HL-60/S4 (cell line): Measurements from ENCODE around the gene NEURL1.

Source experiments
- in situ Hi-C: fragments of 300-500 bp; cut with MboI; formaldehyde crosslinking; loops from 2 replicates; pipeline ENCODE4 v1.14.3; 2022; ENCODE audit warnings: low sequenced_read_pairs

NEURL1 gene

DNA sequence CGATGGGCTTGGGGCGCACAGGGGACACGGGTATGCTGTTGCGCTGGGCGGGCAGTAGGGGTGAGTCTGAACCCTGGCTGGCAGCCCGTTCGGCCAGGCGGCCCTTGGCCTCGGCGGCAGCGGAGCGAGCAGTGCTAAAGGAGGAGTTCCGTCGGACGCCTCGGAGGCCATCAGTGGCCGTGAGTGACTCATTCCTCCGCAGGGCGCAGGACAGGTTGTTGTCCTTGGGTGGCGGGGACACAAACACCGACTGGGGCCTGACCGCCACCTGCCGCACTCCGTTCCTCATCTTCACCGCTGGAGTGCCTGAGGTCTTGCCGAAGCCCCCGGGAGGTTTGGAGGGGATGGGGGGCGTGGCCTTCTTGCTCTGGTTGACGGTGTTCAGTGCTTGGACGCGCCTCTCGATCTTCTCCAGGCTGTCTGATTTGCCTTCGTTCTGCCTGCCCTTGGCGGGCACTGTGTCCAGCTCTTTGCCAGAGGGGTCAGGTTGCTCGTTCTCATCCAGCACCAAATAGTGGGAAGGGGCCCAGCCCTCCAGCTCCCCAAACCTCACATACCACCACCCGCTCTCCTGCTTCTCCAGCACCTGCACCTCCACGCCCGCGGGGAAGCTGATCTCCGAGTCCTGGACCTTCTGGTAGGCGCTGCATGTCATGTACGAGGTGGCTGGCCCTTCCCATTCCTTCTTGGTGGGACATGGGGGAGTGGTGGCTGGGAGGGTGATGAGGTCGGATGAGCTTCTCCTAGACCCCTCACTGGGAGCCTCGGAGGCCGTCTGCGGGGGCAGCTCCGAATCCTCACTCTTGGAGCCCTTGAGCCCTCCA, 108.7 kb downstream of the NEURL1 start:
- in situ Hi-C loops = no loop called here

DNA sequence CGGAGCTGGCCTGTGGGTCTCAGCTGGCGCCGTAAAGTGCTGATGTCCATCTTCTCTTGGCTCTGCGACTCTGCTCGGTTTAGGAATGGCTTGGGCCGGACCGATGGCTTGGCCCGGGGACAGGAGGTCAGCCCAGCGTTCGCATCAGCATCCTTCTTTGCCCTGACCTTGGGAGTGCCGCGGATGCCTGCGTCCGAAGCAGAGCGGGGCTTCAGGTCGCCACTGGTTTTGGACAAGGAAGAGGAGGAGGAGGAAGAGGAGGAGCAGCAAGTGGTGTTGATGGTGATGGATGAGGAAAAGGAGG, 109.3 kb downstream of the NEURL1 start:
- in situ Hi-C loops = no loop called here

DNA sequence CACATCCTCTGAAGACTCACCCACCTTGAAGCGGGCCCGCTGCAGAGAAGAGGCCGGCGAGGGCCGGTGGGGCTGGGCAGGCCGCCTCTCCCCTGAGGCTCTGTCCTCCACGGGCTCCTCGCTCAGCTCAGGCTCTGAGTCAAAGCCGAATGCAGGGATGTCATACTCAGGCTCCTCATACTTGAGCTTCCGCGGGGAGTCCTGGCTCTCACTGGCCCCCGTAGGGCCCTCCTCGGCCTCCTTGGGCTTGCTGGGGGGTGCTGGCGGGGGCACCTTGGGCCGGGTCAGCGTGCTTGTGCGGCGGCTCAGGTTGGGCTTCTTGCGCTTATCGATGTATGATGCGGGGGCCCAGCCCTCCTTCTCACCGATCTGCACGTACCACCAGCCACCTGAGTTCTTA, 109.9 kb downstream of the NEURL1 start:
- in situ Hi-C loops = no loop called here

GRCh38 chr10:103605359-103606096, 112.0 kb downstream of the NEURL1 start:
- in situ Hi-C loops = loop anchor here (5.0 kb wide), 1 partner anchor 82 kb away; no protein-coding TSS in a partner anchor

DNA sequence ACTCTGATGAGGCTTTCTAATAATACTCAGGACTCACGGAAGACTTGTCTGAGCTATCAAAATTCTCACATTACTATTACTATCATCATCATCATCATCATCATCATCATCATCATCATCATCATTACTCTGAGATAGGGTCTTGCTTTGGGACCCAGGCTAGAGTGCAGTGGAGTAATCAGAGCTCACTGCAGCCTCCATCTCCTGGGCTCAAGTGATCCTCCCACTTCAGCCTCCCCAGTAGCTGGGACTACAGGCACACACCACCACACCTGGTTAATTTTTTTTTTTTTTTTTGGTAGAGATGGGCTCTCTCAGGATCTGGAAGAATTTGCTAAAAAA, 112.6 kb downstream of the NEURL1 start:
- in situ Hi-C loops = loop anchor here (5.0 kb wide), 1 partner anchor 81 kb away; no protein-coding TSS in a partner anchor

GRCh38 chr10:103607051-103607450, 113.5 kb downstream of the NEURL1 start:
- in situ Hi-C loops = loop anchor here (5.0 kb wide), 1 partner anchor 80 kb away; no protein-coding TSS in a partner anchor

GRCh38 chr10:103608056-103608455, 114.6 kb downstream of the NEURL1 start:
- in situ Hi-C loops = loop anchor here (5.0 kb wide), 1 partner anchor 79 kb away; no protein-coding TSS in a partner anchor

GRCh38 chr10:103609231-103610082, 116.0 kb downstream of the NEURL1 start:
- in situ Hi-C loops = loop anchor here (5.0 kb wide), 1 partner anchor 78 kb away; no protein-coding TSS in a partner anchor

DNA sequence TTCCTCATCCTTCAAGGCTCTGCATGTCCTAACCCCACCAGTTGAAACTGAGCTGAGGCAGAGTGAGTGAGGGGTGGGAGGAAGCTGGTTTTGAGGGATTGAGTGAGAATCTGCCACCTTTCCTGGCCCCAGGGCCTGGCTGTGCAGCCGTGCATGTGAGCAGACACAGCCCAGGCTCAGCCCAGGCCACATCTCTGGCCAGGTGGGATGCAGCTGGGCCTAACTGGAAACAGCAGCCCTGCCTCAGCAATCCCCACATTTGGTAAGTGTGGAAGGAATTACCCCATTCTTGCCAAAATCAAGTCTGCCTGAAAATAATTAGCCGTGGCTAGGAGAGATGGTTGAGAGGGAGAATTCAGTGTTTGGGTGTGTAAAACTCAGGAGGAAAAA, 116.6 kb downstream of the NEURL1 start:
- in situ Hi-C loops = no loop called here

DNA sequence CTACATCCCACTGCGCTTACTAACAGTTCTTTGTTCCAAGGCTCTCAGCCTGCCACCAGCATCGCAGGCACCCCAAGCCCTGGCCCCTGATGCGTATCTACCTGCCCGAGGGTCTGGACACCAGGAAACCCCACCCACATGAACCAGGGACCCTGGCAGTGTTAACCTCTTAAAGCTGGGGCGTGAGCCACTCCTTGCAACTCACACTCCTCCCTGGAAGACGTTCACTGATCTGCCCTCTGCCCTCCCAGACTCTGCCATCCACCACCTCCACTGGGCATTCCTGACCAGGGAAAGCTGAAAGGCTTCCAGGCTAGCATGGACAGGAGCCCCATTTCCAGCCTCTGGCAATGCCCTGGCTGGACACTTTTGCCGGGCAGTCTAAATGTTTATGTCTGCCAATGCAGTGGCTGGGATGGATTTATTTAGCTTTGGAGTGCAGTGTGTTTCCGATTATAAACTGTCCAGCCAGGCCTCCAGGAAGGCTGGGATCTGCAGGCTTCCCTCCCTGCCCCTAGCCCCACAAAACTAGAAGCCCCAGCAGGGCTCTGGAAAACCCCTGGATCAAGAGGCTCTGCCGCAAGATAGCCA, 117.5 kb downstream of the NEURL1 start:
- in situ Hi-C loops = no loop called here

GRCh38 chr10:103612462-103613365, 119.2 kb downstream of the NEURL1 start:
- in situ Hi-C loops = no loop called here

GRCh38 chr10:103613616-103614015, 120.1 kb downstream of the NEURL1 start:
- in situ Hi-C loops = no loop called here

GRCh38 chr10:103614306-103615158, 121.0 kb downstream of the NEURL1 start:
- in situ Hi-C loops = no loop called here

DNA sequence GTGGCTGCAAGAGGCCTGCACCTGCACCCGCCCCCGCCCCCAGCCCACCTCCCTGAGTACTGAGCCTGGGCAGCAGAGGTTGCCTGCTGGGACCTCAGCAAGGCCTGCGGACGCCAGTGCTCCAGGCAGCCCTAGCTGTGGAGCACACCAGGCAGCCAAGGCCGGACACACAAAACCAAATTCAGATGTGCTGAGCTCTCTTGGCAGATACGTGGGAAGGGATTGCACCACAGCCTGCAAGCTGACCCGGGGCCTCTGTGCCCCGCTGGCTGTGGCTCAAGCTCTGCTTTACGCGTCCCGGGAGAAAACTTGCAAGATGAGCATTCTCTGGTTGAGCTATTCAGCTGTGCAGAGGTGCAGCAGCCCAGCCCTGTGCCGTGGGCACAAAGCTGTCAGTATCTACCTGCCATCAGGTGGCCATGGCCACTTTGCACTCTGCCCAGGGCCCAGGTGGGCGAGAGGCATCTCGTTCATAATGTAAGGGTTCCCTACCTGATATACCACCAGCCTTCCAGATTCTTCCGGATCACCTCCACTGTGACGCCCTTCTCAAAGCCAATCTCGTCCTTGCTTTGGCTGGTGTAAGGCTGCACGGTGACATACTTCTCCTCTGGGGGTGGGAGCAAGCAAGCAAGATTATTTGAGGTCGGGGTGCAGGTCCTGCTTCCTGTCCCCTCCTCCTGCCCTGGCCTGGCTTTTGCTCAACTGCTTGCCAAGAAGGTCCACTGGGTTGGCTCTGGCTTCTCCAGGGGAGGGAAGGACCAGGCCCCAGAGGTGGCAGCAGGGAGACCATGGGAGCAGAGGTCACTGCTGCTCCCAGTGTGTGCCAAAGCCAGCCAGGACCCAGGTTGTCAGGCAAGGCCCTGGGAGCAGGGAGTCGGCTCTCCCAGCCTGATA, 123.4 kb downstream of the NEURL1 start:
- in situ Hi-C loops = no loop called here

DNA sequence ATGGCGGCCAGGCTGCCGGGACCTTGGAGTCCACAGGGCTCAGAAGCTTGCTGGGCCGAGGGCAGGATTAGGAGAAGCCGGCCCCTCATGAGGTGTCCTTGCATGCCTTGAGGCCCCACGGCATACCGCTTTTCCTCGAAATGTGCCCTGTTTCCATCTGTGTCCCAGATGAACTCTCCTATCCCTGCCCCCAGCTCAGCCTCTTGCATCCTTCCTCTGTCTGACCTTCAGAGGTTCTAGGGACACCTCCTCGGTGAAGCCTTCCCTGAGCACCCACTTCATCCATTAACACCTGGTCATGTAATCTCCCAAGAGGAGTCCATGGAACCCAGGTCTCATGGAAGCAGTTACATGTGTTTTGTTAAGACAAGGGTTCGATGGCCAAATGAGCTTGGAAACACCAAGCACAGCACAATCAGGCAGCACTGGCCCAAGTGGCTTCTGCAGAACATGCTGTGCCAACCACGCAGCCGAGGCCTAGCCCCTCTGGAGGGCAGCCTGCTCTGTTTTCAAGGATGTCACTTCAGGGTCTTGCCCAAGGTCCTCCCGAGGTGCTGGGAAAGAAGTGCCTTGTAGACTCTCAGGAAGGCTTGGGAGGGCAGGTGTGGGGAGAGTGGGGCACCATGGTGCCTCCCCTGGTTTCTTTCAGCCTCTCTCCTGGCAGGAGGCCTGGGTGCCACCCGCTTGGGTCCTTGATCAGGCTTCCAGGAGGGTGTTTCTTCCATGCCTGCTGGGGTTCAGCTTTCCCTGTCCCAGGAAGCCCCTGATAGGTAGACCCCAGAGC, 124.3 kb downstream of the NEURL1 start:
- in situ Hi-C loops = no loop called here

- in situ Hi-C loops = no loop called here
These were observed 125.3 kb downstream of the NEURL1 start for GRCh38 chr10:103618575-103619423.
